IMR-90 (cell line): ENCODE results near the gene OXA1L. TPM values are rescaled to one million over a fixed set of nuclear protein-coding genes. Genes with fewer than 3 reads are reported as not detected.

Source experiments
- ATAC-seq: fragments of 200-7000 bp; cut with Tn5 transposase; 2 replicates; pipeline ENCODE4 v1.9.1; 2020; ENCODE audit warnings: low read depth, mild to moderate bottlenecking, moderate library complexity
- BruUV-seq: library from RNA; stranded (reverse); fragments of 400-500 nt; replicated peaks from 2 replicates; lab custom pipeline; 2021; lab: Mats Ljungman, UMichigan
- CTCF ChIA-PET: fragments of 300-600 bp; formaldehyde crosslinking; extraction: SDS; loops from one replicate; lab custom pipeline; 2021; ENCODE audit warnings: antibody characterized with exemption; lab: Yijun Ruan, JAX
- POLR2A ChIA-PET: fragments of 300-600 bp; sonication (Branson Sonifier 250); formaldehyde crosslinking; loops from one replicate; lab custom pipeline; 2022; ENCODE audit warnings: antibody characterized with exemption; ENCODE audit not compliant: unreplicated experiment; lab: Charles Lee
- DNase-seq: peaks from one replicate; pipeline ENCODE4 v3.0.0; 2013
- H2AFZ ChIP-seq: replicated peaks from 2 replicates; pipeline ENCODE3; 2013; ENCODE audit warnings: low read length, mild to moderate bottlenecking; ENCODE audit not compliant: poor library complexity
- H2AK5ac ChIP-seq: 2 replicates; pipeline ENCODE4 v1.6.1; 2013; ENCODE audit warnings: low read depth, low read length, inconsistent platforms
- H2AK9ac ChIP-seq: replicated peaks from 2 replicates; pipeline ENCODE3; 2013; ENCODE audit warnings: mild to moderate bottlenecking, low read depth, low read length, moderate library complexity; ENCODE audit not compliant: poor library complexity
- H2BK120ac ChIP-seq: 2 replicates; pipeline ENCODE4 v1.6.1; 2013; ENCODE audit warnings: low read depth, low read length, inconsistent platforms
- H2BK15ac ChIP-seq: 3 replicates; pipeline ENCODE4 v1.6.1; 2013; ENCODE audit warnings: low read depth, low read length, inconsistent platforms
- H2BK20ac ChIP-seq: 2 replicates; pipeline ENCODE4 v1.6.1; 2013; ENCODE audit warnings: low read depth, mild to moderate bottlenecking, inconsistent platforms, low read length, moderate library complexity
- H2BK5ac ChIP-seq: 2 replicates; pipeline ENCODE4 v1.6.1; 2013; ENCODE audit warnings: mild to moderate bottlenecking, low read depth, low read length, inconsistent platforms; ENCODE audit not compliant: poor library complexity, severe bottlenecking
- H3K14ac ChIP-seq: replicated peaks from 2 replicates; pipeline ENCODE4 v1.6.1; 2013; ENCODE audit warnings: low read depth, low read length, inconsistent platforms
- H3K18ac ChIP-seq: 2 replicates; pipeline ENCODE4 v1.6.1; 2013; ENCODE audit warnings: low read depth, low read length, control low read depth
- H3K23ac ChIP-seq: 2 replicates; pipeline ENCODE4 v1.6.1; 2013; ENCODE audit warnings: low read depth, low read length, inconsistent platforms
- H3K27ac ChIP-seq: 2 replicates; pipeline ENCODE4 v1.5.1; 2013; ENCODE audit warnings: mild to moderate bottlenecking, control low read depth, low read length; ENCODE audit not compliant: insufficient read depth
- H3K27me3 ChIP-seq: 2 replicates; pipeline ENCODE4 v1.6.1; 2013; ENCODE audit warnings: low read length; ENCODE audit not compliant: control insufficient read depth, insufficient read depth
- H3K36me3 ChIP-seq: 2 replicates; pipeline ENCODE4 v1.6.1; 2013; ENCODE audit warnings: low read length, mixed read lengths; ENCODE audit not compliant: control insufficient read depth, insufficient read depth
- H3K4ac ChIP-seq: 2 replicates; pipeline ENCODE4 v1.6.1; 2013; ENCODE audit warnings: low read depth, low read length, inconsistent platforms
- H3K4me1 ChIP-seq: 2 replicates; pipeline ENCODE4 v1.6.1; 2013; ENCODE audit warnings: low read length, mixed read lengths; ENCODE audit not compliant: control insufficient read depth, insufficient read depth
- H3K4me2 ChIP-seq: 2 replicates; pipeline ENCODE4 v1.6.1; 2013; ENCODE audit warnings: low read depth, mild to moderate bottlenecking, control low read depth, low read length, moderate library complexity
- H3K4me3 ChIP-seq: 2 replicates; pipeline ENCODE4 v1.5.1; 2013; ENCODE audit warnings: low read depth, mild to moderate bottlenecking, control low read depth, low read length, moderate library complexity; ENCODE audit not compliant: insufficient read depth
- H3K56ac ChIP-seq: 2 replicates; pipeline ENCODE4 v1.6.1; 2013; ENCODE audit warnings: low read length, inconsistent platforms; ENCODE audit not compliant: insufficient read depth; ENCODE audit errors: extremely low read depth
- H3K79me1 ChIP-seq, 2 experiments: 2 replicates each; pipeline ENCODE4 v1.6.1; 2013; ENCODE audit warnings: low read length in 2 of 2, inconsistent platforms in 1 of 2, low read depth in 1 of 2
- H3K9ac ChIP-seq: 2 replicates; pipeline ENCODE4 v1.6.1; 2013; ENCODE audit warnings: low read depth, low read length, control low read depth
- H3K9me1 ChIP-seq: 2 replicates; pipeline ENCODE4 v1.6.1; 2013; ENCODE audit warnings: low read length, inconsistent platforms; ENCODE audit not compliant: insufficient read depth
- H3K9me3 ChIP-seq: 2 replicates; pipeline ENCODE4 v1.6.1; 2013; ENCODE audit warnings: low read length; ENCODE audit not compliant: control insufficient read depth, insufficient read depth
- H4K20me1 ChIP-seq: 2 replicates; pipeline ENCODE4 v1.6.1; 2013; ENCODE audit warnings: low read length, inconsistent platforms; ENCODE audit not compliant: insufficient read depth
- H4K5ac ChIP-seq: 2 replicates; pipeline ENCODE4 v1.6.1; 2013; ENCODE audit warnings: mild to moderate bottlenecking, low read depth, low read length, control low read depth
- H4K8ac ChIP-seq, 2 experiments: 2 replicates each; pipeline ENCODE4 v1.6.1; 2013; ENCODE audit warnings: low read depth in 2 of 2, low read length in 2 of 2, control low read depth in 1 of 2, inconsistent platforms in 1 of 2
- H4K91ac ChIP-seq: 2 replicates; pipeline ENCODE4 v1.6.1; 2013; ENCODE audit warnings: low read depth, low read length, inconsistent platforms; ENCODE audit not compliant: insufficient read depth
- BHLHE40 ChIP-seq: fragments of 150-350 bp; IDR thresholded peaks from 2 replicates; pipeline ENCODE4 v1.6.1; 2016; ENCODE audit warnings: mild to moderate bottlenecking, low read depth, low read length
- CEBPB ChIP-seq: IDR thresholded peaks from 2 replicates; pipeline ENCODE4 v1.6.1; 2012; ENCODE audit warnings: low read depth, low read length, improper control_type of control experiment
- CTCF ChIP-seq: conservative IDR thresholded peaks from 2 replicates; pipeline ENCODE4 v1.5.1; 2012; ENCODE audit warnings: mild to moderate bottlenecking, low read depth, low read length, improper control_type of control experiment
- ELK1 ChIP-seq: fragments of 150-350 bp; IDR thresholded peaks from 2 replicates; pipeline ENCODE4 v1.6.1; 2016; ENCODE audit warnings: low read depth, mild to moderate bottlenecking, low read length, moderate library complexity, borderline replicate concordance
- MAZ ChIP-seq: IDR thresholded peaks from 2 replicates; pipeline ENCODE4 v1.6.1; 2012; ENCODE audit warnings: low read depth, mild to moderate bottlenecking, low read length, improper control_type of control experiment, moderate library complexity, borderline replicate concordance
- NFE2L2 ChIP-seq: fragments of 150-350 bp; IDR thresholded peaks from 2 replicates; pipeline ENCODE4 v1.6.1; 2016; ENCODE audit warnings: low read depth, mild to moderate bottlenecking, low read length
- POLR2A ChIP-seq: IDR thresholded peaks from 2 replicates; pipeline ENCODE4 v1.6.1; 2012; ENCODE audit warnings: mild to moderate bottlenecking, low read depth, low read length
- RAD21 ChIP-seq: IDR thresholded peaks from 2 replicates; pipeline ENCODE4 v1.6.1; 2012; ENCODE audit warnings: low read length, improper control_type of control experiment
- RFX5 ChIP-seq: IDR thresholded peaks from 2 replicates; pipeline ENCODE4 v1.8.0; 2012; ENCODE audit warnings: low read depth, mild to moderate bottlenecking, low read length, moderate library complexity
- SMC3 ChIP-seq: fragments of 150-350 bp; IDR thresholded peaks from 2 replicates; pipeline ENCODE4 v1.6.1; 2016; ENCODE audit warnings: low read depth, mild to moderate bottlenecking, antibody characterized with exemption, low read length, moderate library complexity
- WGBS, 2 experiments: methylation state at CpG; one replicate each; pipeline versions ENCODE4 v1.1.5 to v1.1.7; 2013; ENCODE audit warnings: missing lambda C conversion rate in 2 of 2; ENCODE audit not compliant: insufficient read length in 1 of 2; ENCODE audit errors: extremely low coverage in 2 of 2; 5-methylcytosine and 5-hydroxymethylcytosine counted together
- dilution Hi-C: fragments of 300-500 bp; cut with HindIII; formaldehyde crosslinking; loops from one replicate; pipeline ENCODE4 v1.14.3; 2018; ENCODE audit warnings: low sequenced_read_pairs; ENCODE audit not compliant: unreplicated experiment
- in situ Hi-C: fragments of 300-500 bp; cut with MboI; formaldehyde crosslinking; loops from 3 replicates; pipeline ENCODE4 v1.14.3; 2019; ENCODE audit warnings: low sequenced_read_pairs, inconsistent platforms, mixed read lengths
- intact Hi-C: fragments of 100-400 bp; cut with micrococcal nuclease; formaldehyde crosslinking; loops from 2 replicates; pipeline ENCODE4 v1.10.0; 2022
- polyA plus RNA-seq, 3 experiments: library from polyadenylated mRNA; depleted of rRNA; stranded (reverse); fragments of >200 nt; gene quantifications; 2 replicates each; pipeline ENCODE4 v1.2.3, GENCODE V29; 2012; ENCODE audit warnings: low replicate concordance in 1 of 3
- total RNA-seq: library from RNA; depleted of rRNA; stranded (reverse); fragments of >200 nt; gene quantifications from 2 replicates; pipeline ENCODE4 v1.2.3, GENCODE V29; 2012

Gene OXA1L
- total and polyA plus RNA-seq, 2 of the 4 experiments (the other 2 are of a cell fraction) = 47.3 to 113 TPM

- no peak for TF ChIP-seq ELK1
Measured at GRCh38 chr14:22781301-22781991, 15.0 kb downstream of the OXA1L start (continued).

DNA sequence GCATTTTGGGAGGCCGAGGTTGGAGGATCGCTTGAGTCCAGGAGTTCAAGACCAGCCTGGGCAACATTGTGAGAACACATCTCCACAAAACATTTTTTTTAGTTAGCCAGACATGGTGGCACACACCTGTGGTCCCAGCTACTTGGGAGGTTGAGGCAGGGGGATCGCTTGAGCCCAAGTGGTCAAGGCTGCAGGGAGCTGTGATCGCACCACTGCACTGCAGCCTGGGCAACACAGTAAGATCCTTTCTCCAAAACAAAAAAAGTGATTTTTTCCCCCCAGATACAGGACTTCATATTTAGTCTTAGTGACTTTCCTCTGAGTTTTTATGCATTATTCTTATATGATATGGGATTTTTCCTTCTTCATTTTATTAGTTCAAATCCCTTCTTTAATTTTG is 20.2 kb downstream of the OXA1L start:
- no peak for DNase-seq
- in situ Hi-C loops (no loop called here), intact Hi-C loops (no loop called here), dilution Hi-C loops (no loop called here)
- H3K9ac ChIP-seq = no peak overlapping the region
- no peaks in the 10 kb centered on the region for H3K4me1 ChIP-seq
- H4K91ac ChIP-seq = no peak overlapping the region
- H3K27ac ChIP-seq = no peak overlapping the region
- H3K27me3 ChIP-seq = no peaks in the 10 kb centered on the region
- no peak overlapping the region for H4K8ac ChIP-seq
- no peaks in the 10 kb centered on the region for H3K9me3 ChIP-seq
- H2BK15ac ChIP-seq = no peak overlapping the region
- WGBS, 2 experiments = no CpG with 5 or more reads among the region's 4 CpGs
- ATAC-seq = no peak
- no peak overlapping the region for H3K18ac ChIP-seq
- no peak for TF ChIP-seq SMC3
- no peak for TF ChIP-seq CTCF
- TF ChIP-seq POLR2A = no peak
- TF ChIP-seq RAD21 = no peak
- no peak for TF ChIP-seq BHLHE40
- no peak for TF ChIP-seq CEBPB
- no peak for TF ChIP-seq ELK1
- no peak for TF ChIP-seq NFE2L2
- TF ChIP-seq MAZ = no peak
- TF ChIP-seq RFX5 = no peak
- no peak overlapping the region for H3K23ac ChIP-seq
- ChIA-PET CTCF (no interaction called here), POLR2A (no interaction called here)
- BruUV-seq = no TSS peak
- no peak overlapping the region for H2BK120ac ChIP-seq
- no peak overlapping the region for H3K56ac ChIP-seq
- no peak overlapping the region for H2BK20ac ChIP-seq
- peaks cover 4% of the 10 kb centered on the region; the same call in 1 of the 2 replicates for H3K9me1 ChIP-seq
- H4K5ac ChIP-seq = no peak overlapping the region
- H2AK9ac ChIP-seq = no peak overlapping the region
- no peak overlapping the region for H3K4ac ChIP-seq
- H3K36me3 ChIP-seq = no peaks in the 10 kb centered on the region
- no peak overlapping the region for H3K4me3 ChIP-seq
- no peaks in the 10 kb centered on the region for H4K20me1 ChIP-seq
- no peaks in the 10 kb centered on the region for H3K79me1 ChIP-seq
- no peak overlapping the region for H2AK5ac ChIP-seq
- H2BK5ac ChIP-seq = no peak overlapping the region
- H3K4me2 ChIP-seq = no peak overlapping the region
- no peak overlapping the region for H2AFZ ChIP-seq
- H3K14ac ChIP-seq = no peak overlapping the region
